Activated CD4-positive, alpha-beta T cell treated with anti-CD3 and anti-CD28 coated beads, Interleukin-2, amount 50 U/mL, for 1 hour (primary cell): ENCODE measurements around the gene LOXL4.

Source experiments
- DNase-seq: peaks from one replicate; pipeline ENCODE4 v3.0.0-alpha.2; 2020

LOXL4 gene

GRCh38 chr10:98263088-98263487, 4.9 kb downstream of the LOXL4 start:
- no peak for DNase-seq

GRCh38 chr10:98262571-98262970, 5.4 kb downstream of the LOXL4 start:
- no peak for DNase-seq

- DNase-seq, result no peak
Observed at GRCh38 chr10:98261436-98262277, 6.3 kb downstream of the LOXL4 start.

- DNase-seq, result no peak
Observed at GRCh38 chr10:98260752-98261151, 7.2 kb downstream of the LOXL4 start.

- no peak for DNase-seq
Observed at GRCh38 chr10:98260350-98260749, 7.6 kb downstream of the LOXL4 start.

GRCh38 chr10:98259606-98260315, 8.2 kb downstream of the LOXL4 start:
- no peak for DNase-seq

GRCh38 chr10:98258683-98259454, 9.1 kb downstream of the LOXL4 start:
- no peak for DNase-seq

- no peak for DNase-seq
Observed at GRCh38 chr10:98257961-98258360, 10.0 kb downstream of the LOXL4 start.

- no peak for DNase-seq
Observed at GRCh38 chr10:98257198-98257597, 10.8 kb downstream of the LOXL4 start.

- no peak for DNase-seq
Observed at GRCh38 chr10:98256692-98257091, 11.3 kb downstream of the LOXL4 start.

- DNase-seq, result no peak
Observed at GRCh38 chr10:98255146-98255877, 12.7 kb downstream of the LOXL4 start.

GRCh38 chr10:98254234-98254974, 13.6 kb downstream of the LOXL4 start:
- no peak for DNase-seq

- DNase-seq, result no peak
Observed at GRCh38 chr10:98253499-98253898, 14.5 kb downstream of the LOXL4 start.

GRCh38 chr10:98252464-98252863, 15.5 kb downstream of the LOXL4 start:
- DNase-seq, result no peak

- no peak for DNase-seq
Observed at GRCh38 chr10:98251399-98251798, 16.6 kb downstream of the LOXL4 start.

- no peak for DNase-seq
Observed at GRCh38 chr10:98249134-98249533, 18.9 kb downstream of the LOXL4 start.

GRCh38 chr10:98248018-98248417, 20.0 kb downstream of the LOXL4 start:
- DNase-seq, result no peak

GRCh38 chr10:98246911-98247805, 20.8 kb downstream of the LOXL4 start:
- DNase-seq, result no peak

- DNase-seq, result no peak
Observed at GRCh38 chr10:98244586-98244985, 23.4 kb downstream of the LOXL4 start.

GRCh38 chr10:98244141-98244540, 23.9 kb downstream of the LOXL4 start:
- DNase-seq, result no peak

- DNase-seq, result no peak
Observed at GRCh38 chr10:98242823-98243222, 25.2 kb downstream of the LOXL4 start.
